Occipital lobe (tissue), 2 donors: ENCODE results near the gene AFF3. TPM values are rescaled to one million over a fixed set of nuclear protein-coding genes. Genes with fewer than 3 reads are reported as not detected.
"Not testable (repeated sequence)": the region's sequence is repeated elsewhere in the genome, so short reads cannot be mapped to it uniquely, and the experiment has no call there.

Experiments
- DNase-seq: peaks from one replicate; lab custom pipeline; 2025; lab: John Stamatoyannopoulos, UW
- total RNA-seq: library from RNA; depleted of rRNA; stranded (reverse); fragments of >200 nt; gene quantifications from one replicate; pipeline ENCODE4 v1.2.3, GENCODE V29; 2014

Gene AFF3
- total RNA-seq, 1 donor from 2014 or later, result 105 TPM

- no peak for DNase-seq
Measured at GRCh38 chr2:99765731-99766318, 376.6 kb downstream of the AFF3 start.

- no peak for DNase-seq
Measured at GRCh38 chr2:99763764-99764163, 378.6 kb downstream of the AFF3 start.

DNA sequence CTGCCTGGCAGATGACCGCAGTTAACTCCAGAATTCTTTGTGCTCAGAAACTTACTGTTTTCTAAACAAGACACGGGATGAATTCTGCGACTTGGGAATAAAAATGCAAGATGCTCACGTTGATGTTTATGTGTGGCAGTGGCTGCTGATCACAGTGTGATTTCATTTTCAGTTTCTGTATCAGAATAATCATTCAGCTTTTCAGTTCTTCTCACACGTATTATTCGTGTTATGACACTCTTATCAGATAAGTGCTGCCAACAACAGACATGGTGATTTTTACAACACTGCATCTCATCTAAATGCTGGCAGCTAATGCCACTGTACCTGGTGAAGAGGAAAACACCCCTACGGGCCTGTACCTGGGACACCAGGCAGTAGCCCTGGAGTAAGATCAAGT is 379.7 kb downstream of the AFF3 start:
- DNase-seq, result no peak

DNA sequence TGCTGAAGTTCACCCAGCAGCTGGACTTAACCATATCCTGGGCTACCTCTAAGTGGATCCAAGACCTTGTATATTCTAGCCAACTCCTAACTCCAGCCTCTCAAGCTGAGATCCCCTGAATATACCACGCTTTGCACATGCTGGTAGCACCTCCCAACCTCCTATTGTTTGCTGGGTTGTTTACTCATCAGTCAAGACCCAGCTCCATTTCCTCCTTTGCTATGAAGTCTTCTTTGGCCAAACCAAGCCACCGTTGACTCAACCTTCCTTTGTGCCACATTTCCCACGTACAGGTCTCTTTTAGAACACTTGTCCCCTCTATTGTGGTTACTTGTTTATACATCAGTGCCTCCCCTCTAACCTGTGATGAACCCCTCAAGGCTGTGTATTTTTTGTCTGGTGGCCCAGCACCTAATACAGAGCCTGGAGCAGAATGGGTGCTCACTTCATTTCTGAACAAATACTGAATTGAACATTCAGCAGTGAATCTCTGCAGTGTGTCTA is 384.7 kb downstream of the AFF3 start:
- no peak for DNase-seq

DNA sequence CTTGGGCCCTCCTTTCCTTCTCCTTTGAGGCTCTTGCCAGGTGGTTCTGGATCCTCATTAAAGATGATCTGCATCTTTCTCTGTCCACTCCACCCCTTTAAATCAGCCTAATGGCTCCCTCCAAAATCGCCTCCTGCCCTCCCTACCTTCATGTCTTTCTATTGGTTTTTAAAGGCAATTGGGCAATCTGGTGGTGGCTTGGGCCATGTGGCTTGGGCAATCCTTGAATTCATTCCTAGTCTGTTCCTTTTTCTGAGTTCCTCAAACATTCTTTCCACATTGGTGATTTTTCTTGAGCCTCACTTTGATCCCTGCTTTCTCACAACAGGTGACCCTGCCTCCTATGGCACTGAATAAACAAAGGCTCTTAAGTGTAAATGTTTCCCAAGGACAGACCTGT is 386.3 kb downstream of the AFF3 start:
- DNase-seq, result no peak

GRCh38 chr2:99754210-99754609 is 388.2 kb downstream of the AFF3 start:
- DNase-seq, result no peak

DNA sequence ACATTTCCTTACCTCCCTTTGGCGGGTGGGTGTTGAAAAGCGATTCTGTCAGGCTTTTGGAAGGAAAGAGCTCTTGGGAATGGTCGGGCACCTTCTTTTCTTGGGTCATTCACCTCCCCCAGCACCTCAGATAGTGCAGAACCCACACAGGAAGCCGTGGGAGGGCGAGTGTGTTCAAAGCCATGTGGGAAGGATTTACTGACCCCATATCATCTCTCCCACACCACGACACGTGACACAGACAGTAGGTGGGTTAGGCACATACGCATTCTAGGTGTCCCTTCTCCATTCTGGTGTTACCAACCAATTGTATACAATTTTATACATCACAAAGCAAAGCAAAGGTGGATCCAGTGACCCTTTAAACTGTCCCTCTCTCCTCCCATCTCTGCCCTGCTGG is 388.9 kb downstream of the AFF3 start:
- no peak for DNase-seq

- DNase-seq, result no peak
Measured at GRCh38 chr2:99748344-99748743, 394.0 kb downstream of the AFF3 start.

DNA sequence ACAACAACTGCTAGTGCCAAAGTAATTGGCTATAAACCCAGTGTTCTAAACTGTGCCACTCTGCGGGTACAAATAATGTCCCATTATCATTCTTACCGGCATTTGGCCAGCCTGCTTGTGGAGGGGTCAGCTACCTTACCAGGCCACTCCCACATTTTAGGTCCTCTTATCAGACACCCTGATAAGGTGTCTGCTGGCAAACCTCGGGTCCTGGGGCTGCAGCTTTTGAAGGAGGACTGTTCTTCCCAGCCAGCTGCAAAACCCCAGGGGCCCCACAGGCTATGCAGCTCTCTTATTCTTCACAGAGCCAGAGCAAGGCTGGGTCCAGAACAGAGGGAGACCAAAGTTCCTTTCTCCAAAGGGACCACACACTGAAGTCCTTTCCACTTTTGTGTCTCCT is 394.5 kb downstream of the AFF3 start:
- DNase-seq, result no peak

- DNase-seq, result no peak
Measured at GRCh38 chr2:99743146-99743545, 399.2 kb downstream of the AFF3 start.

- DNase-seq, result no peak
Measured at GRCh38 chr2:99737537-99737936, 404.9 kb downstream of the AFF3 start.

- DNase-seq, result no peak
Measured at GRCh38 chr2:99735753-99736152, 406.6 kb downstream of the AFF3 start.

GRCh38 chr2:99735314-99735713 is 407.1 kb downstream of the AFF3 start:
- not testable (repeated sequence) for DNase-seq

- DNase-seq, result no peak
Measured at GRCh38 chr2:99734236-99734635, 408.2 kb downstream of the AFF3 start.

DNA sequence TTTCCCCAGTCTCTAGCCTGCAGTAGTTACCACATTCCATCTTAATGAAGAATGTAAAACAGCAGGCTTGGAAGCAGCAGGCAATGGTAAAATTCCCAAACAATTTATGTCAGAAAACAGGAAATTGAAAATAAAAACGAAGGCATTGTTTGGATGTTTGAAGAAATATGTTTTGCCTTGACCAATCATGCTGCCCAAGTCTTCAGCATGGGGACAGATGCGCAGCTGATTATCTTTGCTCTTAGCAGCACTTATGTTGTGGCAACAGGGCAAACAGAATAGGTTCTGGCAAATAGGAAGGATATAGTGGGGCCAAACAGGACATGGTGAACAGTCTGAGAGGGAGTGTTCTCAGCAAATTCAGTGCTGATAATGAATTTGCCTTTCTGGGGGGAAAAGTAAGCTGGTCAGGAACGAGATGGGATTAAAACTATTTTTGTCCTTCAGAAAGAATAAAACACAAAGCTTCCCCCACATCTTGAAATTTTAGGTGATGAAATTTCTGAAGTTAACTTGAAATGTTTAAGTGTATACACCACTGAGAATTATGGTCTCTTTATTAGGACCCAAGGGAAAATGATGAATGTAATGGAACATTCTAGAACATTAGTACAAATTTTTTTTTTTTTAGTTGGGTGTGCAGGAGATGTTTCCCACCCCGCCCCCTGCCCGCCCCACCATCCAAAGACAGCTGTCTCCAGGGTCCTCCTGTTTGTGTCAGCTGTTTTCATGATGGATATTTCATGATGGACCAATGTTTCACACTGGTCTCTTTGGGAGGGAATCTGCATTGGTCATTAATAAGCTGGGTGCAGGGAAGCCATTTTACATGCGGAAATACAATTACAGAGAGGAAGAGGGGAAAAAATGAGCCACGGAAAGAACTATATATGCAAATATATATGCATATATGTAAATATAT is 413.0 kb downstream of the AFF3 start:
- no peak for DNase-seq

DNA sequence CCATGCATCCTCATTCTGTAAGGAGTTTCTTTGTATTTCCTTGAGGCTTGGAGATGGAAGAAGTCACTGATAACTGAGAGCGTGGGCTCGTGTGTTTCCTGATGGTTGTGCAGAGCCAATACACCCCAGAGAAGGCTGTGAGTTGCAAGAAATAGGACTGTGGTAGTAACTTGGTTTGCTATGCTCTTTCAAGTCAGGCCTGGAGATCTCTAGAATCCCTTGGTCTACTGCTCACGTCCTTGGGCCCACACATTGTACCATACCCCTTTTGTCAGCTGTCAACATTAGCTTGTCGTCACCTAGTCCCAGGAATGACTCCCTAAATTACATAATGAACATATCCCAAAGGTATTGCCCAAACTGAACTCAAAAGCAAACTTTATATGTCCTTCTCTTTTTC is 414.2 kb downstream of the AFF3 start:
- no peak for DNase-seq

GRCh38 chr2:99727199-99727598 is 415.2 kb downstream of the AFF3 start:
- DNase-seq, result no peak

DNA sequence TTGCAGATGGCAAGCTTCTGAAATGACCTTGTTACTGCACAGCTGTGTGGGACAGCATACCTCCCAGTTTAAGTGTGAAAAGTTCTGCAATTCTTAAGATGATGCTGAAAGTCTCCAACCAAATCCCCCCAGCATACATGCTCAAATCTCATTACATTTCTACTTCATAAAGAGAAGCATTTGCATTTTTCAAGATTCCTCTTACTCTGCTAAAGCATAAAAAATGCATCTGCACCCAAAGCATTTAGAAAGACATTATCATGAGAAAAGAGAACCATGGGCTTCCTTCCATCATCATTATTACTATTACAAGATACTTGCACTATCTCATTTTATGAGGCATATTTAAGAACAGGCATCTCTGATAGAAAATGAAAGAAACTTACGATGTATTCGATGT is 415.7 kb downstream of the AFF3 start:
- DNase-seq, result no peak

DNA sequence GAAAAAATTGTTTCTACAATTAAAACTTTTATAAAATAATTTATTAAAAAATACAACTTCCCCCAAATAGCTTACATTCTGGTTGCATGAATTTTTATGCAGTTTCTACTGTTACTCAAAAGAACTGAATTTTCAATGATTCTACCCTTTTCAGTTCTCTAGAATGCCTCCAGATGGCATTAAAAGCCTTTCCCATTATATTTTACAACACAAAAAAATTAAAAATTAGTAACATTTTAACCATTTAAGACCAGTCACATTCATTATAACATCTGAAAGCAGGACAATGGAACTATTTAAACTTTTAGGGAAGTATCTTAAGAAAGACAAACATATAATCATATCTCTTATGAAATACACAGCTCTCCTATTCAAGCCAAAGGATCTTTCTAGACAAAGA is 416.6 kb downstream of the AFF3 start:
- DNase-seq, result no peak

DNA sequence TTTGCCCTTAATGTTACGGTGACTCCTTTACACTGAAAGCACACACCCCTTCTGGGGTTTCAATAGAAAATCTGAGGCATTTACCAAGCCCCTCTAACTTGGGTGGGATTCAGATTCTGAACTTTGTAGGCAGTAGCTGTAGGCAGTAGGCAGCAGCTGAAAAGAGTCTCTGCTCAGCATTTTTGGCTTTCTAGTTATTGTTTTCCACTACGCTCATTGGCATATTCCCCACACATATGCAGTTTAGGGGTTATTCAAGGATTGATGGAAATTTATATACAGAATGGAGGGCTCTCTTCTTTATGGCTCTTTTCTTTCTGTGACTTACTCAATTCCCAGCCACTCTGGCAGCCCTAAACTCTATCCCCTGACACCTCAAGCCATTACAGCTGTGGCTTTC is 419.9 kb downstream of the AFF3 start:
- DNase-seq, result no peak

GRCh38 chr2:99719102-99719501 is 423.3 kb downstream of the AFF3 start:
- no peak for DNase-seq

- DNase-seq, result no peak
Measured at GRCh38 chr2:99715956-99716355, 426.4 kb downstream of the AFF3 start.

DNA sequence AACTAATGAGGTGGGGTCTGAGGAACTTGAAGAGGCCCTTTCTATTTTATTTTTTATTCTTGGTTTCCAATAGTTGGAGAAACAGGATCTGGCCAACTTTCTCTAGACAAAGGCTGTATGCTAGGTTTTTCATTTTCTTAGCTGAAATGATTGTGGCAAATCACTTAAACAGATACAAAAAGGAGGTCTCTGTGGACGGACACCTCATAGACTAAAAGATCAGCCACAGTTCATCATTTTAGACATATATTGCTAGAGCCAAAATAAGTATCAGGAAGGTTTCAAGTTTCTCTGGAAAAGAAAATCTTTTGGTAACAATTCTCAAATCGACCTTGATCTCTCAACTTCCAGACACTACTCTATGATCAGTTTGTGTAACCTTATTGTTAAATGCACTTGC is 428.0 kb downstream of the AFF3 start:
- no peak for DNase-seq
